Panc1 (cell line): Measurements from ENCODE around the gene UGT1A1.

ENCODE experiments used
- POLR2AphosphoS5 ChIP-seq: IDR thresholded peaks from 2 replicates; pipeline ENCODE4 v1.6.1; 2012; ENCODE audit warnings: mild to moderate bottlenecking, low read depth, low read length, moderate library complexity
- REST ChIP-seq, 2 experiments: IDR thresholded peaks; 2 replicates each; pipeline ENCODE4 v1.6.1; 2011 to 2012; ENCODE audit warnings: low read depth in 2 of 2, control low read depth in 1 of 2, low read length in 1 of 2, mild to moderate bottlenecking in 1 of 2, moderate library complexity in 1 of 2; ENCODE audit not compliant: insufficient read depth in 1 of 2
- TF ChIP-seq, protein P1 (sequence below): fragments of 450-650 bp; IDR thresholded peaks from 2 replicates; pipeline ENCODE4 v1.5.1; 2017; ENCODE audit warnings: mild to moderate bottlenecking

GRCh38 chr2:233747283-233747544 is 12.9 kb upstream of the UGT1A1 start:
- TF ChIP-seq, protein P1, sequence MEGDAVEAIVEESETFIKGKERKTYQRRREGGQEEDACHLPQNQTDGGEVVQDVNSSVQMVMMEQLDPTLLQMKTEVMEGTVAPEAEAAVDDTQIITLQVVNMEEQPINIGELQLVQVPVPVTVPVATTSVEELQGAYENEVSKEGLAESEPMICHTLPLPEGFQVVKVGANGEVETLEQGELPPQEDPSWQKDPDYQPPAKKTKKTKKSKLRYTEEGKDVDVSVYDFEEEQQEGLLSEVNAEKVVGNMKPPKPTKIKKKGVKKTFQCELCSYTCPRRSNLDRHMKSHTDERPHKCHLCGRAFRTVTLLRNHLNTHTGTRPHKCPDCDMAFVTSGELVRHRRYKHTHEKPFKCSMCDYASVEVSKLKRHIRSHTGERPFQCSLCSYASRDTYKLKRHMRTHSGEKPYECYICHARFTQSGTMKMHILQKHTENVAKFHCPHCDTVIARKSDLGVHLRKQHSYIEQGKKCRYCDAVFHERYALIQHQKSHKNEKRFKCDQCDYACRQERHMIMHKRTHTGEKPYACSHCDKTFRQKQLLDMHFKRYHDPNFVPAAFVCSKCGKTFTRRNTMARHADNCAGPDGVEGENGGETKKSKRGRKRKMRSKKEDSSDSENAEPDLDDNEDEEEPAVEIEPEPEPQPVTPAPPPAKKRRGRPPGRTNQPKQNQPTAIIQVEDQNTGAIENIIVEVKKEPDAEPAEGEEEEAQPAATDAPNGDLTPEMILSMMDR, result no peak
- TF ChIP-seq REST (IDR thresholded peaks at IDR 0.05; ENCODE audit: insufficient read depth in 1 of 2, low read depth in 2 of 2, low read length in 1 of 2), result no peak
- TF ChIP-seq POLR2AphosphoS5, result no peak
